ENCODE data around the gene USP47. TPM values are rescaled to one million over a fixed set of nuclear protein-coding genes. Genes with fewer than 3 reads are reported as not detected.
A peak's percentile ranks its signal among the peaks of the same experiment; 100 is the strongest.

Gene USP47
- total and polyA plus RNA-seq, 5 donors from 2014 or later, result 35.7 to 79.0 (median 41.8) TPM

DNA sequence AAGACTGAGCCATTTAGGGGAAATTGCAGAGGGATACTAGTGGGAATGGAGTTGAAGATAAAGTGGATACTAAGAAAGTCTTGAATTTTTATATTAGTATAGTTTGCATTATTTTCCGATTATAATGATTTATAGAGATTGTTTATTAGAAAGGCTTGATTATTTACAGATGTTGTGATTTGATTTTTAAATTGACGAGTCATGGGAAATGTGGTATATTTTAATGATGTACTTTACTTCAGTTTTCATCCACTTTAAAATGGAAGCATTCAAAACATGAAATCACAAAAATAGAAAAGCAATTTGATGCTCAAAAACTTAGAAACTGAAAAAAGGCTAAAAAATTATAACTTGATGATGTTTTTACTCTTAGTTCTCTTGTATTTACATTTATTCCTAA is 21.2 kb downstream of the USP47 start:
- Mint-ChIP-seq H3K27me3 (no peaks in the 10 kb centered on the region), H3K36me3 (peaks cover 12% of the 10 kb centered on the region), H3K4me3 (no peak overlapping the region), H3K4me1 (peaks cover 39 to 78% (median 62%) of the 10 kb centered on the region in 4 donors), H3K9me3 (peaks cover 0 to 8% (median 1%) of the 10 kb centered on the region in 7 donors), H3K27ac (no peak overlapping the region)
- H3K9me3 ChIP-seq (ENCODE audit: control insufficient read depth in 2 of 2, low read length in 2 of 2), result no peaks in the 10 kb centered on the region
- peaks cover 33% of the 10 kb centered on the region for H3K4me1 ChIP-seq (ENCODE audit: control insufficient read depth, insufficient read depth, low read length, poor library complexity, severe bottlenecking)
- ATAC-seq (ENCODE audit: low read depth in 2 of 2) (no peak), DNase-seq (no peak)
- no peaks in the 10 kb centered on the region for H3K27me3 ChIP-seq (ENCODE audit: control insufficient read depth, insufficient read depth, low read length)
- H3K36me3 ChIP-seq (ENCODE audit: control insufficient read depth, insufficient read depth, low read length), result no peaks in the 10 kb centered on the region
- no peak overlapping the region for H3K4me3 ChIP-seq (ENCODE audit: low read depth, low read length)
- H3K27ac ChIP-seq (ENCODE audit: insufficient read depth, low read length, poor library complexity, severe bottlenecking), result no peak overlapping the region

DNA sequence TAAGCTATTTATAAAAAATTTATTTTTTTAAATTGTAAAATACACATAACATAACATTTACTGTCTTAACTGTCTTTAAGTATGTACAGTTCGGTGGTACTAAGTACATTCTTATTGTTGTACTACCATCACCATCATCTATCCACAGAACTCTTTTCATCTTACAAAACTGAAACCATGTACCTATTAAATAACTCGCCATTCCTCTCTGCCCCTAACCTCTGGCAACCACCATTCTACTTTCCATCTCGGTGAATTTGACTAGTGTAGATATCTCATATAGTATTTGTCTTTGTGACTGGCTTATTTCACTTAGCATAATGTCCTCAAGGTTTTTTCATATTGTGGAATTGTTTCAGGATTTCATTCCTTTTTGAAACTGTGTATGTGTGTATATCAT is 22.6 kb downstream of the USP47 start:
- H3K9me3 Mint-ChIP-seq, result peaks cover 0 to 10% (median 1%) of the 10 kb centered on the region in 7 donors
- no peaks in the 10 kb centered on the region for H3K27me3 ChIP-seq (ENCODE audit: control insufficient read depth, insufficient read depth, low read length)
- H3K36me3 ChIP-seq (ENCODE audit: control insufficient read depth, insufficient read depth, low read length), result no peaks in the 10 kb centered on the region
- H3K27me3 Mint-ChIP-seq, result no peaks in the 10 kb centered on the region
- H3K36me3 Mint-ChIP-seq, result peaks cover 15% of the 10 kb centered on the region
- peak overlapping the region in 2 of 4 donors; percentile 1 to 50 for H3K4me3 Mint-ChIP-seq
- H3K27ac Mint-ChIP-seq, result no peak overlapping the region
- peaks cover 35 to 76% (median 59%) of the 10 kb centered on the region in 4 donors for H3K4me1 Mint-ChIP-seq
- no peak for DNase-seq
- no peak for ATAC-seq (ENCODE audit: low read depth in 2 of 2)
- H3K27ac ChIP-seq (ENCODE audit: insufficient read depth, low read length, poor library complexity, severe bottlenecking), result no peak overlapping the region
- no peaks in the 10 kb centered on the region for H3K9me3 ChIP-seq (ENCODE audit: control insufficient read depth in 2 of 2, low read length in 2 of 2)
- peaks cover 29% of the 10 kb centered on the region for H3K4me1 ChIP-seq (ENCODE audit: control insufficient read depth, insufficient read depth, low read length, poor library complexity, severe bottlenecking)
- H3K4me3 ChIP-seq (ENCODE audit: low read depth, low read length), result peak overlapping the region; percentile 52

DNA sequence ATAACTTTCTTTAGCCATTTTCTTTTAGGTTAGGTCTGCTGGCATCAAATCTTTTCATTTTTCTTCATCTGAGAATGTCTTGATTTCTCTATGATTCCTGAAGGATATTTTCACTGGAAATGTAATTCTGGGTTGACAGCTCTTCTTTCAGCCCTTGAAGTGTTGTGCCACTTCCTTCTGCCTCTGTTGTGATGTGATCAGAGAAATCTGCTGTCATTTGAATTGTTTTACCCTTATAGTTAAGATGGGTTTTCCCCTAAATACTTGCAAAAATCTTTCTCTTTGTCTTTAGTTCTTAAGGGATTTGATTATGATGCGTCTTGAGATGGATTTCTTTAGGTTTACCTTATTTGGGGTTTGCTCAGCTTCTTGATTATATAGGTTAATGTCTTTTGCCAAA is 23.0 kb downstream of the USP47 start:
- Mint-ChIP-seq H3K4me3 (peak overlapping the region; percentile 42 to 75 (median 62)), H3K4me1 (peaks cover 39 to 77% (median 60%) of the 10 kb centered on the region in 4 donors), H3K9me3 (peaks cover 0 to 10% (median 1%) of the 10 kb centered on the region in 7 donors), H3K27ac (peak overlapping the region in 2 of 3 donors; percentile 16 to 55), H3K27me3 (no peaks in the 10 kb centered on the region), H3K36me3 (peaks cover 15% of the 10 kb centered on the region)
- Histone ChIP-seq H3K4me1 (ENCODE audit: control insufficient read depth, insufficient read depth, low read length, poor library complexity, severe bottlenecking) (peaks cover 32% of the 10 kb centered on the region), H3K27ac (ENCODE audit: insufficient read depth, low read length, poor library complexity, severe bottlenecking) (no peak overlapping the region), H3K4me3 (ENCODE audit: low read depth, low read length) (peak overlapping the region; percentile 60), H3K9me3 (ENCODE audit: control insufficient read depth in 2 of 2, low read length in 2 of 2) (no peaks in the 10 kb centered on the region), H3K36me3 (ENCODE audit: control insufficient read depth, insufficient read depth, low read length) (no peaks in the 10 kb centered on the region), H3K27me3 (ENCODE audit: control insufficient read depth, insufficient read depth, low read length) (no peaks in the 10 kb centered on the region)
- no peak for ATAC-seq (ENCODE audit: low read depth in 2 of 2)
- DNase-seq, result peak in 1 of 3 donors; percentile 19

DNA sequence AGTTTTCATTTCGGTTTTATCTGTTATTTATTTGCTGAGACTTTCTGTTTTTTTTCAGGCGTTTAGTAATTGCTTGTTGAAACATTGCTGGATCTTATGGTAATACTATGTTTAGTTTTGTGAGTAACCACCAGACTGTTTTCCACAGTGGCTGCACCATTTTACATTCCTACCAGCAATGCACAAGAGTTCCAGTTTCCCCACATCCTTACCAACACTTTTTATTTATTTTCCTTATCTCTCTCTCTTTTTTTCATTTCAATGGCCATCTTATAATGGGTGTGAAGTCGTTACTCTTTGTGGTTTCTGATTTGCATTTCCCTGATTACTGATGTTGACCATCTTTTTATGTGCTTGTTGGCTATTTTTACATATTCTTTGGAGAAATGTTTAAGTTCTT is 23.7 kb downstream of the USP47 start:
- peaks cover 33% of the 10 kb centered on the region for H3K4me1 ChIP-seq (ENCODE audit: control insufficient read depth, insufficient read depth, low read length, poor library complexity, severe bottlenecking)
- Mint-ChIP-seq H3K4me1 (peaks cover 44 to 78% (median 63%) of the 10 kb centered on the region in 4 donors), H3K9me3 (peaks cover 0 to 10% (median 1%) of the 10 kb centered on the region in 7 donors), H3K27ac (peak overlapping the region; percentile 16 to 55 (median 52)), H3K4me3 (peak overlapping the region in 3 of 4 donors; percentile 42 to 75 (median 50)), H3K27me3 (no peaks in the 10 kb centered on the region), H3K36me3 (peaks cover 15% of the 10 kb centered on the region)
- H3K4me3 ChIP-seq (ENCODE audit: low read depth, low read length), result peak overlapping the region; percentile 60
- ATAC-seq (ENCODE audit: low read depth in 2 of 2) (no peak), DNase-seq (no peak)
- no peaks in the 10 kb centered on the region for H3K9me3 ChIP-seq (ENCODE audit: control insufficient read depth in 2 of 2, low read length in 2 of 2)
- H3K27me3 ChIP-seq (ENCODE audit: control insufficient read depth, insufficient read depth, low read length), result no peaks in the 10 kb centered on the region
- no peaks in the 10 kb centered on the region for H3K36me3 ChIP-seq (ENCODE audit: control insufficient read depth, insufficient read depth, low read length)
- no peak overlapping the region for H3K27ac ChIP-seq (ENCODE audit: insufficient read depth, low read length, poor library complexity, severe bottlenecking)

DNA sequence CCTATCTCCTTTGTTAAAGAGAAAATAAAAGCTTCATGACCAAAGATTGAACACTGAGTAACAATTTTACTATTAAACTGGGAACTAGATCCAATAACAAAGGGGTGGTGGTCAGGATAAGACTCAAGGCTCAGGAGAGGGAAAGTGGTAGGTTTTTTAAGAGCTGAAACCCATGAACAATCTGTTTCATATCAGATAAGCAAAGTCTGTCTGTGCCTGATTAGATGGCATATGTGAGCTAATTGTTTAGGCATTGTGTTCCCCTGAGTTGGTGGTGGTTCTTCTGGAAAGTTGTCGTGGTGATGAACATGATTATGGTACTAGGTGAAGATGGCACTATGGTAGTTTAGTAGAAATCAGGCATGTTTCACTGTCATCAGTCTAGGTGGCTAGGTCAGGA is 24.4 kb downstream of the USP47 start:
- no peak for ATAC-seq (ENCODE audit: low read depth in 2 of 2)

DNA sequence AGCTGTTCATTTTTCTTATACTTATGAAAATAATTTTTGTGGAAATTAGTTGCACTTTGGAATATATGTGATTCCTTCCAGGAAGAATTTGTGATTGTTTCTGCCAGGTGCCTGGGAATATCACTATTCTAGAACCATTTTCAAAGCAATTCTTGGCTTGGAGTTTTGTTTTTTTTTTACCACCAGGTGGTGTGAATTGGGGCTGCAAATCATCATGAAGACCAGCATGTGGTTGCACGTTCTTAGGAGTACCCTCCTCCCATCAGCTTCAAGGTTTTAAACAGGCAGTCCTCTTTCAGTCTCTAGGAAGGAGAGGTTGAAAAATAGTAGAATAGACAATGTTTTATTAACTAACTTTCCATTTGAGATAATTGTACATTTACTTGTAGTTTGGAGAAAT is 25.9 kb downstream of the USP47 start:
- H3K4me1 ChIP-seq (ENCODE audit: control insufficient read depth, insufficient read depth, low read length, poor library complexity, severe bottlenecking), result peaks cover 35% of the 10 kb centered on the region

More for the DNA sequence above, 24.4 kb downstream of the USP47 start:
- H3K4me1 ChIP-seq (ENCODE audit: control insufficient read depth, insufficient read depth, low read length, poor library complexity, severe bottlenecking), result peaks cover 28% of the 10 kb centered on the region
- no peaks in the 10 kb centered on the region for H3K27me3 ChIP-seq (ENCODE audit: control insufficient read depth, insufficient read depth, low read length)
- DNase-seq, result no peak
- no peak overlapping the region for H3K27ac ChIP-seq (ENCODE audit: insufficient read depth, low read length, poor library complexity, severe bottlenecking)
- Mint-ChIP-seq H3K4me3 (peak overlapping the region in 1 of 4 donors; percentile 71), H3K27ac (no peak overlapping the region), H3K4me1 (peaks cover 47 to 79% (median 65%) of the 10 kb centered on the region in 4 donors), H3K27me3 (no peaks in the 10 kb centered on the region), H3K9me3 (peaks cover 0 to 10% (median 1%) of the 10 kb centered on the region in 7 donors), H3K36me3 (peaks cover 15% of the 10 kb centered on the region)
- no peak overlapping the region for H3K4me3 ChIP-seq (ENCODE audit: low read depth, low read length)
- H3K36me3 ChIP-seq (ENCODE audit: control insufficient read depth, insufficient read depth, low read length), result no peaks in the 10 kb centered on the region
- H3K9me3 ChIP-seq (ENCODE audit: control insufficient read depth in 2 of 2, low read length in 2 of 2), result no peaks in the 10 kb centered on the region

DNA sequence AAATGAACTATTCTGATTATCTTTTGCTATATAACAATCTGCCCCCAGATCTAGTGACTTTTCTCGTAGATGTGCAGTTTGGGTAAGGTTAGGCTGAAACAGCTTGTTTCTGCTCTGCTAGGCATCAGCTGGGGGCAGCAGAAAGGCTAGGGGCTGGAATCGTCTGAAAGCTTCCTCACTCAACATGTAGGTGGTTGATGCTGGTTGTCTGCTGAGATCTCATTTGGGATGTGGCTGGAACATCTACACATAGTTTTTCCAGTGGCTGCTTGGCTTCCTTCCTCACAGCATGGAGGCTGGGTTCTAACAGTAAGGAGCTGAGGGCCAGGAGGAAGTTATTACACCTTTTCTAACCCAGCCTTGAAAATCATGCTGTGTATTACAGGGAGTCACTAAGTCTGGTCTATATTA is 30.2 kb downstream of the USP47 start:
- peaks cover 0 to 6% (median 0%) of the 10 kb centered on the region in 7 donors for H3K9me3 Mint-ChIP-seq
- ATAC-seq (ENCODE audit: low read depth in 2 of 2) (no peak), DNase-seq (no peak)
- peaks cover 18% of the 10 kb centered on the region for H3K36me3 Mint-ChIP-seq
- Histone ChIP-seq H3K4me1 (ENCODE audit: control insufficient read depth, insufficient read depth, low read length, poor library complexity, severe bottlenecking) (peaks cover 32% of the 10 kb centered on the region), H3K9me3 (ENCODE audit: control insufficient read depth in 2 of 2, low read length in 2 of 2) (no peaks in the 10 kb centered on the region), H3K36me3 (ENCODE audit: control insufficient read depth, insufficient read depth, low read length) (peaks cover 3% of the 10 kb centered on the region), H3K27ac (ENCODE audit: insufficient read depth, low read length, poor library complexity, severe bottlenecking) (no peak overlapping the region), H3K4me3 (ENCODE audit: low read depth, low read length) (peak overlapping the region; percentile 15), H3K27me3 (ENCODE audit: control insufficient read depth, insufficient read depth, low read length) (no peaks in the 10 kb centered on the region)
- no peaks in the 10 kb centered on the region for H3K27me3 Mint-ChIP-seq
- H3K27ac Mint-ChIP-seq, result peak overlapping the region in 1 of 3 donors; percentile 17
- peaks cover 51 to 78% (median 57%) of the 10 kb centered on the region in 4 donors for H3K4me1 Mint-ChIP-seq
- peak overlapping the region; percentile 36 to 89 (median 63) for H3K4me3 Mint-ChIP-seq

More for the DNA sequence above, 25.9 kb downstream of the USP47 start:
- DNase-seq, result no peak
- Mint-ChIP-seq H3K27ac (no peak overlapping the region), H3K27me3 (no peaks in the 10 kb centered on the region), H3K4me3 (peak overlapping the region in 1 of 4 donors; percentile 12), H3K9me3 (peaks cover 0 to 10% (median 1%) of the 10 kb centered on the region in 7 donors), H3K4me1 (peaks cover 58 to 84% (median 74%) of the 10 kb centered on the region in 4 donors), H3K36me3 (peaks cover 15% of the 10 kb centered on the region)
- no peaks in the 10 kb centered on the region for H3K27me3 ChIP-seq (ENCODE audit: control insufficient read depth, insufficient read depth, low read length)
- H3K27ac ChIP-seq (ENCODE audit: insufficient read depth, low read length, poor library complexity, severe bottlenecking), result no peak overlapping the region
- no peak overlapping the region for H3K4me3 ChIP-seq (ENCODE audit: low read depth, low read length)
- H3K36me3 ChIP-seq (ENCODE audit: control insufficient read depth, insufficient read depth, low read length), result no peaks in the 10 kb centered on the region
- no peaks in the 10 kb centered on the region for H3K9me3 ChIP-seq (ENCODE audit: control insufficient read depth in 2 of 2, low read length in 2 of 2)
- ATAC-seq (ENCODE audit: low read depth in 2 of 2), result no peak

DNA sequence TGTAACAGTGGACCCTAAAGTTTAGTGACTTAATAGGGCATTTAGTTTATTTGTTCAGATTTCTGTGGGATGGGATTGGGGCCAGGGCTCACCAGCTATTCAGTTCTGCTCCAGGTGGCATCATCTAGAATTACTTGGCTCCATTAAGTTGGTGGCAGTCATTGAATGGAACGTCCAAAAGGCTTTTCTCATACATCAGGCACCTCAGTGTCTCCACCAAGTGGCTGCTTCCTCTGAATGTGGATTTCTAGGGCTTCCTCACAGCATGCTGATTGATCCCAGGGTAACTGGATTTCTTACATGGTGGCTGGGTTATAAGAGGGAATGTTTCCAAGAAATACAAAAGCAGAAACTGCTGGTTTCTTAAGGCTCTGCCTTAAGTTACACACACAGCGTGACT is 34.7 kb downstream of the USP47 start:
- H3K27me3 Mint-ChIP-seq, result no peaks in the 10 kb centered on the region
- H3K9me3 ChIP-seq (ENCODE audit: control insufficient read depth in 2 of 2, low read length in 2 of 2), result no peaks in the 10 kb centered on the region
- H3K27ac ChIP-seq (ENCODE audit: insufficient read depth, low read length, poor library complexity, severe bottlenecking), result no peak overlapping the region
- peak overlapping the region in 1 of 3 donors; percentile 40 for H3K27ac Mint-ChIP-seq
- no peak overlapping the region for H3K4me3 ChIP-seq (ENCODE audit: low read depth, low read length)
- no peaks in the 10 kb centered on the region for H3K9me3 Mint-ChIP-seq
- H3K4me1 ChIP-seq (ENCODE audit: control insufficient read depth, insufficient read depth, low read length, poor library complexity, severe bottlenecking), result peaks cover 17% of the 10 kb centered on the region
- H3K36me3 Mint-ChIP-seq, result peaks cover 14% of the 10 kb centered on the region
- ATAC-seq (ENCODE audit: low read depth in 2 of 2) (no peak), DNase-seq (peak in 1 of 3 donors; percentile 10)
- H3K4me1 Mint-ChIP-seq, result peaks cover 40 to 69% (median 45%) of the 10 kb centered on the region in 4 donors
- no peak overlapping the region for H3K4me3 Mint-ChIP-seq
- H3K27me3 ChIP-seq (ENCODE audit: control insufficient read depth, insufficient read depth, low read length), result no peaks in the 10 kb centered on the region
- peaks cover 3% of the 10 kb centered on the region for H3K36me3 ChIP-seq (ENCODE audit: control insufficient read depth, insufficient read depth, low read length)
